ENCODE results near the gene ARHGEF12. TPM values are rescaled to one million over a fixed set of nuclear protein-coding genes. Genes with fewer than 3 reads are reported as not detected.

Gene ARHGEF12
- polyA plus RNA-seq, 1 donor (not counting 4 experiments of a cell fraction or from before 2014, with no cell fraction given) = 28.8 TPM

DNA sequence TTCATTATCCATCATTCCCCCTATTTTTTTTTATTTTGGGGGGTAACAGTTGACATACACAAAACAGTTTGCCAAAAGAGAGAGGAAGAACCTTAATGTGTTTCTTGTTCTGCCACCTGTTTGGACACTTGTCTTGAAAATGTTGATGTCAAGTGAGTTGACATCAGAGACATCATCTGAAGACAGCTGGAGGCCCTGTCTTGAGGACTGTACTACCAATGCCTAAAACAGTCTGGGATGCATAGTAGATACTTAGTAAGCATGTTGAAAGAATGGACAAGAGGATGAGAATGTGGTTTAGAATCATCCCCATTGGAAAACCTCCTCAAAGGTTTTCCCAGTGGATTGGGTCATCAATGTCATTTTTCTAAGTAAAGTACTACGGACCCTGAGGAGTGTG lies 2.4 kb upstream of the ARHGEF12 start:
- Histone ChIP-seq H2AFZ (ENCODE audit: control insufficient read depth, low read length) (no peak overlapping the region), H3K9ac (ENCODE audit: control insufficient read depth, extremely low read depth, insufficient read depth, low read length) (no peak overlapping the region), H4K20me1 (ENCODE audit: control insufficient read depth, extremely low read depth, insufficient read depth, low read length) (peaks cover 8% of the 10 kb centered on the region), H3K9me3 (ENCODE audit: control insufficient read depth, low read depth, low read length) (no peaks in the 10 kb centered on the region), H3K27me3 (ENCODE audit: control insufficient read depth, extremely low read depth, insufficient read depth, low read length) (no peaks in the 10 kb centered on the region), H3K4me3 (ENCODE audit: control insufficient read depth in 2 of 3, extremely low read depth in 1 of 3, insufficient read depth in 2 of 3, low read depth in 1 of 3, low read length in 3 of 3) (no peak overlapping the region), H3K9me1 (ENCODE audit: control insufficient read depth, extremely low read depth, insufficient read depth, low read length) (no peaks in the 10 kb centered on the region), H3K4me1 (ENCODE audit: control insufficient read depth, extremely low read depth, insufficient read depth, low read length) (peaks cover 46% of the 10 kb centered on the region), H3K4me2 (ENCODE audit: control insufficient read depth, extremely low read depth, insufficient read depth, low read depth, low read length) (no peak overlapping the region), H3K27ac (ENCODE audit: control insufficient read depth, insufficient read depth, low read length) (no peak overlapping the region), H3K36me3 (ENCODE audit: control insufficient read depth in 2 of 2, extremely low read depth in 1 of 2, insufficient read depth in 2 of 2, low read length in 2 of 2) (peaks cover 3 to 7% of the 10 kb centered on the region in 2 experiments), H3K79me2 (ENCODE audit: control insufficient read depth, insufficient read depth, low read length) (peaks cover 21% of the 10 kb centered on the region)
- DNase-seq (ENCODE audit: low read depth, low spot score) (no peak), FAIRE-seq (no peak)
- TF ChIP-seq, protein P1, sequence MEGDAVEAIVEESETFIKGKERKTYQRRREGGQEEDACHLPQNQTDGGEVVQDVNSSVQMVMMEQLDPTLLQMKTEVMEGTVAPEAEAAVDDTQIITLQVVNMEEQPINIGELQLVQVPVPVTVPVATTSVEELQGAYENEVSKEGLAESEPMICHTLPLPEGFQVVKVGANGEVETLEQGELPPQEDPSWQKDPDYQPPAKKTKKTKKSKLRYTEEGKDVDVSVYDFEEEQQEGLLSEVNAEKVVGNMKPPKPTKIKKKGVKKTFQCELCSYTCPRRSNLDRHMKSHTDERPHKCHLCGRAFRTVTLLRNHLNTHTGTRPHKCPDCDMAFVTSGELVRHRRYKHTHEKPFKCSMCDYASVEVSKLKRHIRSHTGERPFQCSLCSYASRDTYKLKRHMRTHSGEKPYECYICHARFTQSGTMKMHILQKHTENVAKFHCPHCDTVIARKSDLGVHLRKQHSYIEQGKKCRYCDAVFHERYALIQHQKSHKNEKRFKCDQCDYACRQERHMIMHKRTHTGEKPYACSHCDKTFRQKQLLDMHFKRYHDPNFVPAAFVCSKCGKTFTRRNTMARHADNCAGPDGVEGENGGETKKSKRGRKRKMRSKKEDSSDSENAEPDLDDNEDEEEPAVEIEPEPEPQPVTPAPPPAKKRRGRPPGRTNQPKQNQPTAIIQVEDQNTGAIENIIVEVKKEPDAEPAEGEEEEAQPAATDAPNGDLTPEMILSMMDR (optimal IDR thresholded peaks at IDR 0.05 in 1 of 3, IDR thresholded peaks at IDR 0.05 in 1 of 3, conservative IDR thresholded peaks at IDR 0.05 in 1 of 3; ENCODE audit: extremely low read depth in 1 of 3, insufficient read depth in 2 of 3, low read length in 3 of 3) = no peak
- no peak for TF ChIP-seq EZH2 (IDR thresholded peaks at IDR 0.05; ENCODE audit: low read length)
- dilution Hi-C loops (cut with MboI; ENCODE audit: extremely low pct_ligation_motif_present, low sequenced_read_pairs) = no loop called here

DNA sequence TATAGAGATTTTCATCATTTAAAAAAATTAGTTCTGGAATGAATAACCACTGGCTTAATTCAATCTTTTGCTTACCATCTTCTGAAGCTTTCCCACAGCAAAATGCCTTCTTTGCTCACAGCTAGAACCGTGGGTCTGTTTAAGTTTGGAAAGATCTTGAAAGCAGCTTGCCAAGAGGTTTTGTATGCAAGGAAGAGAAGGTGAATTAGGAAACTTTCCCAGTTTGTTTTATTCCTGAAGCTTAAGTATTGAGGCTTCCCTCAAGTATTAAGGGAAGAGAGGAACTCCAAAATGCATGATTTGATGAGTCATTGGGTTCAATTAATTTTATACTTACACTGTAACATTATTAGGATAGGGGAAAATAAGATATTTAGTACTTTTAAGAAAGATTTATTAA lies 1.9 kb upstream of the ARHGEF12 start:
- H3K9ac ChIP-seq (ENCODE audit: control insufficient read depth, extremely low read depth, insufficient read depth, low read length) = no peak overlapping the region
- peaks cover 9% of the 10 kb centered on the region for H4K20me1 ChIP-seq (ENCODE audit: control insufficient read depth, extremely low read depth, insufficient read depth, low read length)
- H3K27me3 ChIP-seq (ENCODE audit: control insufficient read depth, extremely low read depth, insufficient read depth, low read length) = no peaks in the 10 kb centered on the region
- peaks cover 3 to 7% of the 10 kb centered on the region in 2 experiments for H3K36me3 ChIP-seq (ENCODE audit: control insufficient read depth in 2 of 2, extremely low read depth in 1 of 2, insufficient read depth in 2 of 2, low read length in 2 of 2)
- H3K9me1 ChIP-seq (ENCODE audit: control insufficient read depth, extremely low read depth, insufficient read depth, low read length) = no peaks in the 10 kb centered on the region
- peaks cover 51% of the 10 kb centered on the region for H3K4me1 ChIP-seq (ENCODE audit: control insufficient read depth, extremely low read depth, insufficient read depth, low read length)
- H3K27ac ChIP-seq (ENCODE audit: control insufficient read depth, insufficient read depth, low read length) = no peak overlapping the region
- DNase-seq (ENCODE audit: low read depth, low spot score) (no peak), FAIRE-seq (no peak)
- no peaks in the 10 kb centered on the region for H3K9me3 ChIP-seq (ENCODE audit: control insufficient read depth, low read depth, low read length)
- TF ChIP-seq EZH2 (IDR thresholded peaks at IDR 0.05; ENCODE audit: low read length) = no peak
- H3K79me2 ChIP-seq (ENCODE audit: control insufficient read depth, insufficient read depth, low read length) = peaks cover 25% of the 10 kb centered on the region
- H3K4me3 ChIP-seq (ENCODE audit: control insufficient read depth in 2 of 3, extremely low read depth in 1 of 3, insufficient read depth in 2 of 3, low read depth in 1 of 3, low read length in 3 of 3) = no peak overlapping the region
- H3K4me2 ChIP-seq (ENCODE audit: control insufficient read depth, extremely low read depth, insufficient read depth, low read depth, low read length) = no peak overlapping the region
- dilution Hi-C loops (cut with MboI; ENCODE audit: extremely low pct_ligation_motif_present, low sequenced_read_pairs) = no loop called here
- no peak overlapping the region for H2AFZ ChIP-seq (ENCODE audit: control insufficient read depth, low read length)

DNA sequence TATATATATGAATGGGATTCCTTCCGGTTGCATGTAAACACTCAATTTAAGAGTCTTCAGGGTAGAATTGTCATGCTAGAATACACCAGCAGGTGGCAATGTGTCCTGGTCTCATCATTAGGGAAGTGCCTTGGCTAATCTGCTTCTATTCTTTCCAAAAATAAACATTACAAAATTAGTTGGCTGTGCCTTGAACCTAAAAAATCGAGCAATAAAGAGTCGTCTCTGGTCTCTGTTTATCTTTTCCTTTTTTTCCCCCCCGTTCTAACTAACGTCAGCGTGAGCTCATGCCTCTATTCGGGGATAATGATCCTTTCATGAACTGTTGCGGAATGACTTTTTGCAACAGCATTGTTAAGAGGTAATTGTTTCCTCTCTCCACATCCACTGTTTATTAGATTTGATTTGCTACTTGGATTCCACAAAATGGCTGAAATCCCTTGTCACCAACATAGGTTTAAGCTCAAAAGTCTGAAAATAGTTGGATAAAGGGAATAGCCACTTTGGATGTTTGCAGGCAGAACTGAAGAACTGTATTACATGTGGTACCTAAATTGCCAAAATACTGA lies 1.2 kb upstream of the ARHGEF12 start:
- H3K9me3 ChIP-seq (ENCODE audit: control insufficient read depth, low read depth, low read length) = no peaks in the 10 kb centered on the region
- H3K27me3 ChIP-seq (ENCODE audit: control insufficient read depth, extremely low read depth, insufficient read depth, low read length) = no peaks in the 10 kb centered on the region
- H4K20me1 ChIP-seq (ENCODE audit: control insufficient read depth, extremely low read depth, insufficient read depth, low read length) = peaks cover 12% of the 10 kb centered on the region
- FAIRE-seq (peak; percentile 36), DNase-seq (ENCODE audit: low read depth, low spot score) (no peak)
- peaks cover 0 to 5% of the 10 kb centered on the region in 2 experiments for H3K36me3 ChIP-seq (ENCODE audit: control insufficient read depth in 2 of 2, extremely low read depth in 1 of 2, insufficient read depth in 2 of 2, low read length in 2 of 2)
- no peaks in the 10 kb centered on the region for H3K9me1 ChIP-seq (ENCODE audit: control insufficient read depth, extremely low read depth, insufficient read depth, low read length)
- peak overlapping the region; percentile 87 for H2AFZ ChIP-seq (ENCODE audit: control insufficient read depth, low read length)
- TF ChIP-seq EZH2 (IDR thresholded peaks at IDR 0.05; ENCODE audit: low read length) = no peak
- TF ChIP-seq, protein P1 (optimal IDR thresholded peaks at IDR 0.05 in 1 of 3, IDR thresholded peaks at IDR 0.05 in 1 of 3, conservative IDR thresholded peaks at IDR 0.05 in 1 of 3; ENCODE audit: extremely low read depth in 1 of 3, insufficient read depth in 2 of 3, low read length in 3 of 3) = peak; percentile 45 to 58 (median 55)
- H3K27ac ChIP-seq (ENCODE audit: control insufficient read depth, insufficient read depth, low read length) = peak overlapping the region; percentile 53
- H3K4me1 ChIP-seq (ENCODE audit: control insufficient read depth, extremely low read depth, insufficient read depth, low read length) = peaks cover 57% of the 10 kb centered on the region
- peak overlapping the region; percentile 92 for H3K4me2 ChIP-seq (ENCODE audit: control insufficient read depth, extremely low read depth, insufficient read depth, low read depth, low read length)
- peak overlapping the region; percentile 93 for H3K9ac ChIP-seq (ENCODE audit: control insufficient read depth, extremely low read depth, insufficient read depth, low read length)
- H3K4me3 ChIP-seq (ENCODE audit: control insufficient read depth in 2 of 3, extremely low read depth in 1 of 3, insufficient read depth in 2 of 3, low read depth in 1 of 3, low read length in 3 of 3) = peak overlapping the region; percentile 78 to 98 (median 92)
- dilution Hi-C loops (cut with MboI; ENCODE audit: extremely low pct_ligation_motif_present, low sequenced_read_pairs) = no loop called here
- H3K79me2 ChIP-seq (ENCODE audit: control insufficient read depth, insufficient read depth, low read length) = peaks cover 31% of the 10 kb centered on the region
